Esophagus squamous epithelium (tissue), 5 donors: ENCODE measurements around the gene TXNDC2. TPM values are rescaled to one million over a fixed set of nuclear protein-coding genes. Genes with fewer than 3 reads are reported as not detected.

Source experiments
- DNase-seq: peaks from one replicate; lab custom pipeline; 2025; lab: John Stamatoyannopoulos, UW
- H3K27ac ChIP-seq, 4 donors: fragments of 200-600 bp; sonication (generic); one replicate each; pipeline ENCODE4 v1.5.1; 2016 to 2019; ENCODE audit warnings: mild to moderate bottlenecking in 1 of 4
- H3K27me3 ChIP-seq, 4 donors: fragments of 200-600 bp; sonication (generic); 1 replicate in 3 of 4; 2 replicates in 1 of 4; pipeline versions ENCODE4 v1.5.1 to v1.6.0; 2017 to 2021; ENCODE audit warnings: antibody characterized with exemption in 1 of 4
- H3K36me3 ChIP-seq, 3 donors: fragments of 200-600 bp; sonication (generic); one replicate each; pipeline ENCODE4 v1.5.1; 2016 to 2019
- H3K4me1 ChIP-seq, 3 donors: fragments of 200-600 bp; sonication (generic); one replicate each; pipeline ENCODE4 v1.5.1; 2017 to 2019
- H3K4me3 ChIP-seq, 4 donors: fragments of 200-600 bp; sonication (generic); 1 replicate in 3 of 4; 2 replicates in 1 of 4; pipeline ENCODE4 v1.5.1; 2016 to 2019; ENCODE audit warnings: mild to moderate bottlenecking in 2 of 4, moderate library complexity in 1 of 4
- H3K9me3 ChIP-seq, 3 donors: fragments of 200-600 bp; sonication (generic); one replicate each; pipeline ENCODE4 v1.5.1; 2016 to 2019
- POLR2A ChIP-seq, 4 donors: fragments of 450-650 bp; IDR thresholded peaks; one replicate each; pipeline ENCODE4 v1.6.1; 2017; ENCODE audit warnings: antibody characterized with exemption in 4 of 4, mild to moderate bottlenecking in 4 of 4, moderate library complexity in 3 of 4
- WGBS, 2 donors: methylation state at CpG; one replicate each; pipeline ENCODE4 v1.1.5; 2018; 5-methylcytosine and 5-hydroxymethylcytosine counted together
- intact Hi-C: fragments of 100-400 bp; cut with DNase I; formaldehyde crosslinking; loops from one replicate; pipeline ENCODE4 v1.15.0; 2022
- total RNA-seq, 4 donors: library from RNA; depleted of rRNA; stranded (reverse); fragments of >200 nt; gene quantifications; one replicate each; pipeline ENCODE4 v1.1.0, GENCODE V29; 2016
- TF ChIP-seq, protein P1 (sequence below), 6 experiments: fragments of 450-650 bp in 4 of 6; fragments of 200-600 bp in 2 of 6; sonication (generic) in 2 of 6; IDR thresholded peaks; one replicate each; pipeline ENCODE4 v1.5.1; 2016 to 2019; ENCODE audit warnings: antibody characterized with exemption in 6 of 6, mild to moderate bottlenecking in 4 of 6, moderate library complexity in 4 of 6
- donor health status: DM: yes; HTN: yes; CAD: no.

Gene TXNDC2
- total RNA-seq, 4 donors from 2014 or later, result 0.09 TPM; not detected in 3

DNA sequence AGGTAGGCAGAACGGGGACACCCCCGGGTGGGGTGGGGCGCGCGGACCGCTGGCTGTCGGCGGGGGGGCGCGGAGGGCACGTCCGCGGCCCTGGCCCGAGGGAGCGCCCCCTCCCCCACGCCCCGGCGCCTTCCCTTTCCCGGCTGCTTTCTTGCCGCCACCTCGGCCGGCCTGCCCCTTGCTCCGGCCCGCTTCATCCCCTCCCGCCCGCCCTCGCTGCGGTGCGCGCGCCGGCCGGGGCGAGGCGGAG, 28.5 kb downstream of the TXNDC2 start:
- Histone ChIP-seq H3K9me3 (no peaks in the 10 kb centered on the region), H3K27me3 (no peaks in the 10 kb centered on the region), H3K36me3 (no peaks in the 10 kb centered on the region), H3K4me1 (peaks cover 27 to 48% (median 37%) of the 10 kb centered on the region in 3 donors), H3K4me3 (peak overlapping the region; percentile 74 to 97 (median 95)), H3K27ac (peak overlapping the region; percentile 99 to 100 (median 100))
- DNase-seq, result no peak
- intact Hi-C loops, result no loop called here
- no CpG with 5 or more reads among the region's 35 CpGs for WGBS, 2 donors
- TF ChIP-seq, protein P1, sequence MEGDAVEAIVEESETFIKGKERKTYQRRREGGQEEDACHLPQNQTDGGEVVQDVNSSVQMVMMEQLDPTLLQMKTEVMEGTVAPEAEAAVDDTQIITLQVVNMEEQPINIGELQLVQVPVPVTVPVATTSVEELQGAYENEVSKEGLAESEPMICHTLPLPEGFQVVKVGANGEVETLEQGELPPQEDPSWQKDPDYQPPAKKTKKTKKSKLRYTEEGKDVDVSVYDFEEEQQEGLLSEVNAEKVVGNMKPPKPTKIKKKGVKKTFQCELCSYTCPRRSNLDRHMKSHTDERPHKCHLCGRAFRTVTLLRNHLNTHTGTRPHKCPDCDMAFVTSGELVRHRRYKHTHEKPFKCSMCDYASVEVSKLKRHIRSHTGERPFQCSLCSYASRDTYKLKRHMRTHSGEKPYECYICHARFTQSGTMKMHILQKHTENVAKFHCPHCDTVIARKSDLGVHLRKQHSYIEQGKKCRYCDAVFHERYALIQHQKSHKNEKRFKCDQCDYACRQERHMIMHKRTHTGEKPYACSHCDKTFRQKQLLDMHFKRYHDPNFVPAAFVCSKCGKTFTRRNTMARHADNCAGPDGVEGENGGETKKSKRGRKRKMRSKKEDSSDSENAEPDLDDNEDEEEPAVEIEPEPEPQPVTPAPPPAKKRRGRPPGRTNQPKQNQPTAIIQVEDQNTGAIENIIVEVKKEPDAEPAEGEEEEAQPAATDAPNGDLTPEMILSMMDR (IDR thresholded peaks at IDR 0.05), result no peak
- TF ChIP-seq POLR2A (IDR thresholded peaks at IDR 0.05), result no peak

DNA sequence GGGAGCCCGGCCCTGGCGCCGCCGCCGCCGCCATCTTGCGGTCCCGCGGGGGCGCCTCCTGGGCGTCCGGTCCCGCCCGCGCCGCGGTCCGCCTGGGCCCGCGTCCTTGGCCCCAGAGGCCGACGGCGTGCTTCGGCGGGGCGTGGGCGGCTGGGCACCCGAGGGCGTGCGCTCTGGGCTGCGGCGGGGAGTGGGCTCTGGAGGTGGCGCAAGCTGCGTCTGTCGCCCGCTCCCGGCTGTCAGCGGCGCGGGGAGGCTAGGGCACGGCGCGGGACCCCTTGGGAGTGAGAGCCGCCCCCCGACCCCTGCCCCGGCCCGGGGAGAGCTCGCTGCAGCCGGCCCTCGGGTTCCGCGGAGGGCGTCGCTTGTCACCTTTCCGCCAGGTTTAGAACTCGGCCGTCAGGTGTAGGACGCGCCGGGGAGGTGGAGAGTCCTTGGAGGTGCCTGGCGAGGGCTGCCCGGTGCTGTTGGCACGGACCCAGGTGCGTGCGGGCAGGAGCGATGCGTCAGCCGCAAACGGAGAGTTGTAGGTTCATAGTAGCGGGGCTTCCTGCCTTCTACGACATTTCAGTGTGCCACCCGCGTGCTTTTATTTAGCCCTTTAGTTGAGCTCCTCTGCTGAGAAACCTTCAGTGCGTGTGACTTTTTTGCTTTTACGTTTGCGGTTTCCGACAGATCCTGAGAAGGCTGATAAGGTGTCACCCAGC, 29.0 kb downstream of the TXNDC2 start:
- WGBS, 2 donors, result 0 to 3% methylated on average over 4 to 12 of the region's 77 CpGs
- TF ChIP-seq, protein P1 (IDR thresholded peaks at IDR 0.05), result no peak
- peak in 1 of 4 donors; percentile 47 for TF ChIP-seq POLR2A (IDR thresholded peaks at IDR 0.05)
- intact Hi-C loops, result no loop called here
- peak overlapping the region; percentile 99 to 100 (median 100) for H3K27ac ChIP-seq
- no peaks in the 10 kb centered on the region for H3K36me3 ChIP-seq
- H3K4me3 ChIP-seq, result peak overlapping the region; percentile 74 to 97 (median 95)
- H3K9me3 ChIP-seq, result no peaks in the 10 kb centered on the region
- no peak for DNase-seq
- peaks cover 27 to 53% (median 42%) of the 10 kb centered on the region in 3 donors for H3K4me1 ChIP-seq
- no peaks in the 10 kb centered on the region for H3K27me3 ChIP-seq

DNA sequence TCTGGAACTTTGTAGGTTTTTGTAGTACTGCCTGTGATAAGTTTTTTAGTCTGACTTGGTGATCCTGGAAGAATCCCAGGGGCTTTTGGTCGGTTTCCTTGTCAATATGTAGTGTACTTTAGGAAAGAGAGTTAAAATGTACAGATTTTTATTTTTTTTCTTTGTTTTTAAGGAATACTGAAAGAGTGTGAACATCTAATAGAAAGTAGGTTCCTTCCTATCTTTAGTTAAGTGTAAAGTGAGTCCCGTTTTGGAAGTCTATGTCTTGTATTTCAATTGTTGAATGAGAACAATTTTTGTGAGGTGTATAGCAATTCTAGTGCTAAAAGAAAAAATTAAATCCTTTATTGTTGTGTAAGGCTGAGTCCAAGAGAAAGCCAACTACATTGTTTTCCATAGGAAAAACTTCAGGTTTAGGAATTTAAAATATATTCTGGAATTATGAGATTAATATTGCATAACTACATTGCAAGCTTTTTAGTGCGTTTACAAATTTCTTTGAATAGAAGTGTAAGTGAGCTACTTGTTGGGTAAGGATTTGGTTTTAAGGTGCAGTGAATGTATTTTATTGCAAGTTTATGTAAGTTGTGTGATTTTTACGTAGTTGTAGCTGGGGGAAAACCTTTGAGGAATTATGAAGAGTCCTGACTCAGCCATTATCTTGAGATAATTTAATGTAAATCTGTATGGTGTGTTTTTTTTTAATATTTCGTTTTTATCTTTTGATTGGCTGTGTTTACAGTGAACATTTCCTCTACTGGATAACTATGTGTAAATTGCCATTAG, 29.7 kb downstream of the TXNDC2 start:
- H3K4me1 ChIP-seq, result peaks cover 30 to 60% (median 48%) of the 10 kb centered on the region in 3 donors
- no peaks in the 10 kb centered on the region for H3K9me3 ChIP-seq
- H3K27ac ChIP-seq, result peak overlapping the region; percentile 99 to 100 (median 100)
- DNase-seq, result no peak
- TF ChIP-seq POLR2A (IDR thresholded peaks at IDR 0.05), result no peak
- TF ChIP-seq, protein P1 (IDR thresholded peaks at IDR 0.05), result no peak
- peak overlapping the region; percentile 74 to 97 (median 95) for H3K4me3 ChIP-seq
- intact Hi-C loops, result no loop called here
- H3K27me3 ChIP-seq, result no peaks in the 10 kb centered on the region
- no peaks in the 10 kb centered on the region for H3K36me3 ChIP-seq
- WGBS, 2 donors, result 3 to 4% methylated on average over 5 of the region's 5 CpGs

DNA sequence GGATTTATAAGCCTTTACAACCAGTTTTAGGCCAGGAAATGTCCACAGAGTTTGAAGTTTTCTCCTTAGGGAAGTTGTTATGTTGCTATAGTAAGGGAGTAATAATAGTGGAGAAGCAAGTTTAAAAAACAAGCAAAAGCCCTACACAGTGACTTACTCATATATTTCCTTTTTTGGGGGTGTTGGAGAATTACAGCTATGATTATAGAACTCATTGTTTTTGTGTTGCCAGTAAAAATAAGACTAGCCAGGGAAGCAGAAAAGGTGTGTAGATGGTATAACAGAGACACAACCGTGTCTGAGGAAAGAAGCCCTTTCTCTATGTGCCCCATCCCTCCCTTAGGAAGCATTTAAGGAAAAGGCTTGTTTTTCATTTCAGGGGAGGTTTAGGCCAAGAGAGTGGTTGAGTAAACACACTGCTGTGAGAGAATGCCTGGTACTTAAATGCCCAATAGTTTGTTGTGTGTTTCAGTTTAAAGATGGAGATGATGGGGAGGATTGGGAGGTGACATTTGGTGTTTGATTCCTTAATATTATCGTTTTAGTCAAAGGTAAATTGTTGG, 30.4 kb downstream of the TXNDC2 start:
- peaks cover 32 to 67% (median 55%) of the 10 kb centered on the region in 3 donors for H3K4me1 ChIP-seq
- WGBS, 2 donors, result 10 to 12% methylated on average over 2 of the region's 2 CpGs
- intact Hi-C loops, result no loop called here
- H3K9me3 ChIP-seq, result no peaks in the 10 kb centered on the region
- TF ChIP-seq POLR2A (IDR thresholded peaks at IDR 0.05), result no peak
- TF ChIP-seq, protein P1 (IDR thresholded peaks at IDR 0.05), result no peak
- peak overlapping the region; percentile 99 to 100 (median 100) for H3K27ac ChIP-seq
- no peaks in the 10 kb centered on the region for H3K36me3 ChIP-seq
- DNase-seq, result no peak
- H3K27me3 ChIP-seq, result no peaks in the 10 kb centered on the region
- H3K4me3 ChIP-seq, result peak overlapping the region; percentile 74 to 97 (median 95)
